ENCODE results near the gene CCNE1. TPM values are rescaled to one million over a fixed set of nuclear protein-coding genes. Genes with fewer than 3 reads are reported as not detected.

The CCNE1 gene
- polyA plus RNA-seq, 3 donors = 1.7 TPM; not detected in 2

DNA sequence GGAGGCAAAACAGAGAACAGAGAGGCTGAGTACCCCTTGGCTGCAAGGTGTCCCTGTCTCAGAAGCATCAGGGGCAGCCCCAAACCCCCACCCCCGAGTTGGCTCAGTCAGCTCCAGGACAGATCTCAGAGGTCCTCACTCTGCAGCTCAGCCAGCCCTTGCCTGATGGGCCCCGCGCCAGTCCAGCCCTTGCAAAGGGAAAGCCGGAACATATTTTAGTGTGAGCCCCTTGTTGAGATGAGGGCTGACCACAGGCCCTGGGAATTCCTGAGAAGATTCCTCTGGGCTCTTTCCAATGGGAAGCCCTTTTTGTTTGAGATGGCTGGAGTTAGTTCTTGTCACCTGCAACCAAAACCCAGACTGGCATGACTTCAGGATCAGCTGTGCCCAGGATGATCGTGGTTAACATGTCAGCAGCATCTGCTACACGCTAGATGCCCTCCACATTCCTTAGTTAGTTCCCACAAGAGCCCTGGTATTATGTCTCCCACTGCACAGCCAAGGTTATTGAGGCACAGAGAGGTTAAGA lies 33.9 kb upstream of the CCNE1 start:
- intact Hi-C loops (cut with micrococcal nuclease) = no loop called here

DNA sequence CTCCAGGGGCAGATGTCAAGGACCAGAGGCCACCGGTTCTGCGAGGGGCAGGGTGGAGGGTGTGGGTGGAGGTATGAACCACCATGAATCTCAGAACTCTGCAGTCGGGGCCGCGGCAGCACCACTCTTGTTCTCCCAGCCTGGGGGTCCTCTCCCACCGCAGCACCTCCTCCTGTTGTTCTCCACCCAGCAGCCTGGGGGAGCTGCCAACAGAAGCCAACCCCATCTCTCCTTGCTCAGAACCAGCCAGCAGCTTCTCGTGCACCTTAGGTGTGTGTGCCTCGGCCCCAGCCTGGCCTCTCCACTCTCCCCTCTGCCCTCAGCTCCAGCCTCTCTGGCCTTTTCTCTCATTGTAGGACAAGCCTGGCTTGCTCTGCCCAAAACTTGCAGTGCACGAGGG lies 31.9 kb upstream of the CCNE1 start:
- Mint-ChIP-seq H3K27ac (peak overlapping the region in 1 of 7 donors; percentile 66), H3K9me3 (peaks cover 0 to 1% (median 0%) of the 10 kb centered on the region in 7 donors)

More for the DNA sequence above, 33.9 kb upstream of the CCNE1 start:
- no peak overlapping the region for H3K4me2 ChIP-seq (replicated peaks; ENCODE audit: extremely low read depth, low read length, poor library complexity, severe bottlenecking)
- H3K4me1 ChIP-seq (ENCODE audit: control insufficient read depth in 1 of 2, insufficient read depth in 2 of 2, low read length in 2 of 2) = peaks cover 0 to 3% of the 10 kb centered on the region in 2 donors
- TF ChIP-seq, protein P1, sequence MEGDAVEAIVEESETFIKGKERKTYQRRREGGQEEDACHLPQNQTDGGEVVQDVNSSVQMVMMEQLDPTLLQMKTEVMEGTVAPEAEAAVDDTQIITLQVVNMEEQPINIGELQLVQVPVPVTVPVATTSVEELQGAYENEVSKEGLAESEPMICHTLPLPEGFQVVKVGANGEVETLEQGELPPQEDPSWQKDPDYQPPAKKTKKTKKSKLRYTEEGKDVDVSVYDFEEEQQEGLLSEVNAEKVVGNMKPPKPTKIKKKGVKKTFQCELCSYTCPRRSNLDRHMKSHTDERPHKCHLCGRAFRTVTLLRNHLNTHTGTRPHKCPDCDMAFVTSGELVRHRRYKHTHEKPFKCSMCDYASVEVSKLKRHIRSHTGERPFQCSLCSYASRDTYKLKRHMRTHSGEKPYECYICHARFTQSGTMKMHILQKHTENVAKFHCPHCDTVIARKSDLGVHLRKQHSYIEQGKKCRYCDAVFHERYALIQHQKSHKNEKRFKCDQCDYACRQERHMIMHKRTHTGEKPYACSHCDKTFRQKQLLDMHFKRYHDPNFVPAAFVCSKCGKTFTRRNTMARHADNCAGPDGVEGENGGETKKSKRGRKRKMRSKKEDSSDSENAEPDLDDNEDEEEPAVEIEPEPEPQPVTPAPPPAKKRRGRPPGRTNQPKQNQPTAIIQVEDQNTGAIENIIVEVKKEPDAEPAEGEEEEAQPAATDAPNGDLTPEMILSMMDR (IDR thresholded peaks at IDR 0.05) = no peak
- no peak overlapping the region for H3K4me3 Mint-ChIP-seq
- no peaks in the 10 kb centered on the region for H3K79me2 ChIP-seq (ENCODE audit: insufficient read depth, low read length)
- 93% methylated on average over 5 of the region's 6 CpGs for WGBS (ENCODE audit: insufficient coverage)
- no peaks in the 10 kb centered on the region for H3K36me3 ChIP-seq (replicated peaks in 1 of 2; ENCODE audit: control insufficient read depth in 1 of 2, insufficient read depth in 2 of 2, low read length in 2 of 2)
- peaks cover 0 to 2% (median 2%) of the 10 kb centered on the region in 3 donors for H3K27me3 Mint-ChIP-seq (ENCODE audit: low read depth in 3 of 3)
- no peak overlapping the region for H3K27ac ChIP-seq (ENCODE audit: low read depth in 1 of 2, low read length in 2 of 2)
- no peak overlapping the region for H3K27ac Mint-ChIP-seq
- peaks cover 6% of the 10 kb centered on the region for H3K4me1 Mint-ChIP-seq
- no peaks in the 10 kb centered on the region for H3K36me3 Mint-ChIP-seq
- no peak for DNase-seq
- H3K9ac ChIP-seq (ENCODE audit: insufficient read depth, low read length, poor library complexity, severe bottlenecking) = no peak overlapping the region
- no peak overlapping the region for H3K4me3 ChIP-seq (replicated peaks in 1 of 3; ENCODE audit: low read depth in 2 of 3, low read length in 3 of 3)
- H3K9me3 ChIP-seq (replicated peaks in 1 of 2; ENCODE audit: control insufficient read depth in 1 of 2, insufficient read depth in 1 of 2, low read length in 2 of 2) = no peaks in the 10 kb centered on the region
- no peaks in the 10 kb centered on the region for H3K27me3 ChIP-seq (ENCODE audit: control insufficient read depth in 2 of 2, insufficient read depth in 2 of 2, low read length in 2 of 2)
- H2AFZ ChIP-seq (ENCODE audit: insufficient read depth, low read depth, low read length, poor library complexity, severe bottlenecking) = no peak overlapping the region
- H3K9me3 Mint-ChIP-seq = no peaks in the 10 kb centered on the region
- no peaks in the 10 kb centered on the region for H4K20me1 ChIP-seq (ENCODE audit: insufficient read depth, low read length)

More for the DNA sequence above, 31.9 kb upstream of the CCNE1 start:
- Histone ChIP-seq H3K4me3 (replicated peaks in 1 of 3; ENCODE audit: low read depth in 2 of 3, low read length in 3 of 3) (no peak overlapping the region), H4K20me1 (ENCODE audit: insufficient read depth, low read length) (no peaks in the 10 kb centered on the region), H3K4me2 (replicated peaks; ENCODE audit: extremely low read depth, low read length, poor library complexity, severe bottlenecking) (no peak overlapping the region), H3K79me2 (ENCODE audit: insufficient read depth, low read length) (no peaks in the 10 kb centered on the region), H3K4me1 (ENCODE audit: control insufficient read depth in 1 of 2, insufficient read depth in 2 of 2, low read length in 2 of 2) (peaks cover 0 to 3% of the 10 kb centered on the region in 2 donors), H3K36me3 (replicated peaks in 1 of 2; ENCODE audit: control insufficient read depth in 1 of 2, insufficient read depth in 2 of 2, low read length in 2 of 2) (no peaks in the 10 kb centered on the region), H3K27me3 (ENCODE audit: control insufficient read depth in 2 of 2, insufficient read depth in 2 of 2, low read length in 2 of 2) (no peaks in the 10 kb centered on the region), H3K9ac (ENCODE audit: insufficient read depth, low read length, poor library complexity, severe bottlenecking) (no peak overlapping the region), H3K9me3 (replicated peaks in 1 of 2; ENCODE audit: control insufficient read depth in 1 of 2, insufficient read depth in 1 of 2, low read length in 2 of 2) (no peaks in the 10 kb centered on the region), H3K27ac (ENCODE audit: low read depth in 1 of 2, low read length in 2 of 2) (no peak overlapping the region), H2AFZ (ENCODE audit: insufficient read depth, low read depth, low read length, poor library complexity, severe bottlenecking) (no peak overlapping the region)
- Mint-ChIP-seq H3K36me3 (no peaks in the 10 kb centered on the region), H3K4me3 (no peak overlapping the region), H3K4me1 (peaks cover 6% of the 10 kb centered on the region), H3K27me3 (ENCODE audit: low read depth in 3 of 3) (peaks cover 0 to 2% (median 2%) of the 10 kb centered on the region in 3 donors)
- 59% methylated on average over 5 of the region's 9 CpGs for WGBS (ENCODE audit: insufficient coverage)
- intact Hi-C loops (cut with micrococcal nuclease) = no loop called here
- no peak for DNase-seq
- TF ChIP-seq, protein P1 (IDR thresholded peaks at IDR 0.05) = no peak
